PC-9 (cell line): Measurements from ENCODE around the gene SYT1. TPM values are rescaled to one million over a fixed set of nuclear protein-coding genes. Genes with fewer than 3 reads are reported as not detected.

Experiments used
- BruUV-seq: library from RNA; stranded (reverse); fragments of 400-500 nt; replicated peaks from 2 replicates; lab custom pipeline; 2021; lab: Mats Ljungman, UMichigan
- CTCF ChIA-PET: fragments of 300-600 bp; sonication (Branson Sonifier 250); formaldehyde crosslinking; loops from one replicate; lab custom pipeline; 2022; ENCODE audit warnings: antibody characterized with exemption; lab: Charles Lee
- POLR2A ChIA-PET: fragments of 300-600 bp; sonication (Branson Sonifier 250); formaldehyde crosslinking; loops from one replicate; lab custom pipeline; 2022; ENCODE audit warnings: antibody characterized with exemption; ENCODE audit not compliant: unreplicated experiment; lab: Charles Lee
- DNase-seq, 2 experiments: peaks; one replicate each; pipeline versions ENCODE4 v3.0.0 to v3.0.0-alpha.2; 2015 to 2022; ENCODE audit warnings: mixed read lengths in 1 of 2
- H2AFZ ChIP-seq: fragments of 200-600 bp; sonication (generic); 2 replicates; pipeline ENCODE4 v1.8.1; 2017; ENCODE audit warnings: antibody characterized with exemption
- H3F3A ChIP-seq: fragments of 200-600 bp; sonication (generic); 2 replicates; pipeline ENCODE4 v1.8.1; 2017; ENCODE audit warnings: antibody characterized with exemption, mild to moderate bottlenecking, low read depth; ENCODE audit not compliant: insufficient read depth
- H3K27ac ChIP-seq: fragments of 200-600 bp; sonication (generic); 2 replicates; pipeline ENCODE4 v1.6.1; 2016; ENCODE audit warnings: mixed run types
- H3K27me3 ChIP-seq: fragments of 200-600 bp; sonication (generic); 2 replicates; pipeline ENCODE4 v1.6.1; 2016; ENCODE audit warnings: low read depth, mixed run types; ENCODE audit not compliant: insufficient read depth
- H3K36me3 ChIP-seq: fragments of 200-600 bp; sonication (generic); 2 replicates; pipeline ENCODE4 v1.6.1; 2016; ENCODE audit warnings: low read depth, mixed run types
- H3K4me1 ChIP-seq: fragments of 200-600 bp; sonication (generic); replicated peaks from 2 replicates; pipeline ENCODE4 v1.6.1; 2016; ENCODE audit warnings: mixed run types; ENCODE audit not compliant: insufficient read depth
- H3K4me2 ChIP-seq: fragments of 200-600 bp; sonication (generic); 2 replicates; pipeline ENCODE4 v1.6.1; 2017; ENCODE audit warnings: mixed run types
- H3K4me3 ChIP-seq: fragments of 200-600 bp; sonication (generic); 2 replicates; pipeline ENCODE4 v1.6.1; 2016; ENCODE audit warnings: mixed run types
- H3K79me2 ChIP-seq: fragments of 200-600 bp; sonication (generic); 2 replicates; pipeline ENCODE4 v1.6.1; 2017; ENCODE audit warnings: low read depth, mixed run types
- H3K9me2 ChIP-seq: fragments of 200-600 bp; sonication (generic); 2 replicates; pipeline ENCODE4 v1.8.1; 2017; ENCODE audit warnings: mild to moderate bottlenecking; ENCODE audit not compliant: insufficient read depth
- H3K9me3 ChIP-seq: fragments of 200-600 bp; sonication (generic); 2 replicates; pipeline ENCODE4 v1.8.1; 2016; ENCODE audit warnings: low read depth; ENCODE audit not compliant: insufficient read depth
- H4K20me1 ChIP-seq: fragments of 200-600 bp; sonication (generic); 2 replicates; pipeline ENCODE4 v1.8.1; 2017; ENCODE audit not compliant: insufficient read depth
- EZH2 ChIP-seq: fragments of 200-600 bp; sonication (generic); IDR thresholded peaks from 2 replicates; pipeline ENCODE4 v1.8.0; 2017; ENCODE audit warnings: antibody characterized with exemption, low read depth
- intact Hi-C: fragments of 100-400 bp; cut with micrococcal nuclease; formaldehyde crosslinking; loops from one replicate; pipeline ENCODE4 v1.10.0; 2022; ENCODE audit not compliant: unreplicated experiment
- total RNA-seq: library from RNA; stranded (reverse); gene quantifications from 2 replicates; pipeline ENCODE4 v1.2.3, GENCODE V29; 2021
- TF ChIP-seq, protein P1 (sequence below): fragments of 200-600 bp; sonication (generic); conservative IDR thresholded peaks from 2 replicates; pipeline ENCODE4 v1.6.1; 2017; ENCODE audit warnings: mixed run types, antibody characterized with exemption, mild to moderate bottlenecking, moderate library complexity

The SYT1 gene
- total RNA-seq, 1 experiment from 2014 or later: 1.2 TPM

DNA sequence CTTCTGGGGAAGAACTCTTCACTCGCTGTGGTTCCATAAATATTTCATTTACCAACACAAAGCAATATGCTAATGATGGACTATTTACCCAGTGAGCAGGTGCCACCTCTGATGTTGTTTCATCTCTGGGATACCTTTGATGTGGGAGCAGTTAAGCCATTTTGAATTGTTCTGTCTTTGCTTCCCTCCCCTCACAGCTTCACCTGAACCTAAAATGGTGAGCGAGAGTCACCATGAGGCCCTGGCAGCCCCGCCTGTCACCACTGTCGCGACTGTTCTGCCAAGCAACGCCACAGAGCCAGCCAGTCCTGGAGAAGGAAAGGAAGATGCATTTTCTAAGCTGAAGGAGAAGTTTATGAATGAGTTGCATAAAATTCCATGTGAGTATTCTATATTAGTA lies 352.7 kb downstream of the SYT1 start:
- DNase-seq: no peak
- Histone ChIP-seq H3K9me3 (no peaks in the 10 kb centered on the region; the same call in 1 of the 2 replicates), H3K4me1 (no peaks in the 10 kb centered on the region), H2AFZ (no peak overlapping the region), H3K27me3 (no peaks in the 10 kb centered on the region), H3K9me2 (no peaks in the 10 kb centered on the region), H3K36me3 (no peaks in the 10 kb centered on the region), H3K4me2 (no peak overlapping the region), H3K27ac (no peak overlapping the region), H3K79me2 (no peaks in the 10 kb centered on the region), H4K20me1 (no peaks in the 10 kb centered on the region), H3K4me3 (no peak overlapping the region), H3F3A (no peaks in the 10 kb centered on the region)
- no TSS peak for BruUV-seq
- ChIA-PET CTCF (no interaction called here), POLR2A (no interaction called here)
- intact Hi-C loops: no loop called here
- no peak for TF ChIP-seq EZH2
- TF ChIP-seq, protein P1, sequence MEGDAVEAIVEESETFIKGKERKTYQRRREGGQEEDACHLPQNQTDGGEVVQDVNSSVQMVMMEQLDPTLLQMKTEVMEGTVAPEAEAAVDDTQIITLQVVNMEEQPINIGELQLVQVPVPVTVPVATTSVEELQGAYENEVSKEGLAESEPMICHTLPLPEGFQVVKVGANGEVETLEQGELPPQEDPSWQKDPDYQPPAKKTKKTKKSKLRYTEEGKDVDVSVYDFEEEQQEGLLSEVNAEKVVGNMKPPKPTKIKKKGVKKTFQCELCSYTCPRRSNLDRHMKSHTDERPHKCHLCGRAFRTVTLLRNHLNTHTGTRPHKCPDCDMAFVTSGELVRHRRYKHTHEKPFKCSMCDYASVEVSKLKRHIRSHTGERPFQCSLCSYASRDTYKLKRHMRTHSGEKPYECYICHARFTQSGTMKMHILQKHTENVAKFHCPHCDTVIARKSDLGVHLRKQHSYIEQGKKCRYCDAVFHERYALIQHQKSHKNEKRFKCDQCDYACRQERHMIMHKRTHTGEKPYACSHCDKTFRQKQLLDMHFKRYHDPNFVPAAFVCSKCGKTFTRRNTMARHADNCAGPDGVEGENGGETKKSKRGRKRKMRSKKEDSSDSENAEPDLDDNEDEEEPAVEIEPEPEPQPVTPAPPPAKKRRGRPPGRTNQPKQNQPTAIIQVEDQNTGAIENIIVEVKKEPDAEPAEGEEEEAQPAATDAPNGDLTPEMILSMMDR: no peak

DNA sequence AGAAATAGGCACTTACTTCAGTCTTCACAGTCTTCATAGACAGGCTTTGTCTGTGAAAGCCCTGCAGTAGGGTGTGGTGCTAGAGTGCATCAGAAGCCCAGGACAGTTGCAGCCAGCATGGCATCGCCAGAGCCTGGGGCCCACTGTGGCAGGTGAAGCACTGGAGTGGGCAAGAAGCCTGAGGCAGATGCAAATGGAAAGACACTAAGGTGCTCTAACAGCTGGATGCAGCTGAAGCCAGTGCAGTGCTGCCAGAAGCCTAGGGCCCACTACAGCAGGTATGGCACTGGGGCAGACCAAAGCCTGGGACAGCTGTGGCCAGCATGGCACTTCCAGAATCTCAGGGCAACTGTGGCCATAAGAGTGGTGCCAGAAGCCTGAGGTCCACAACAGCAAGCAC lies 358.6 kb downstream of the SYT1 start:
- no peak for DNase-seq
- Histone ChIP-seq H3K27me3 (no peaks in the 10 kb centered on the region), H4K20me1 (no peaks in the 10 kb centered on the region), H3K79me2 (no peaks in the 10 kb centered on the region), H2AFZ (no peak overlapping the region), H3K4me1 (no peaks in the 10 kb centered on the region), H3K4me3 (no peak overlapping the region), H3K27ac (no peak overlapping the region), H3K9me2 (no peaks in the 10 kb centered on the region), H3K36me3 (no peaks in the 10 kb centered on the region), H3K4me2 (no peak overlapping the region), H3K9me3 (no peaks in the 10 kb centered on the region; the same call in 1 of the 2 replicates), H3F3A (no peaks in the 10 kb centered on the region)
- no TSS peak for BruUV-seq
- intact Hi-C loops: no loop called here
- POLR2A ChIA-PET: no interaction called here
- no peak for TF ChIP-seq EZH2
- TF ChIP-seq, protein P1: no peak
- CTCF ChIA-PET: no interaction called here

DNA sequence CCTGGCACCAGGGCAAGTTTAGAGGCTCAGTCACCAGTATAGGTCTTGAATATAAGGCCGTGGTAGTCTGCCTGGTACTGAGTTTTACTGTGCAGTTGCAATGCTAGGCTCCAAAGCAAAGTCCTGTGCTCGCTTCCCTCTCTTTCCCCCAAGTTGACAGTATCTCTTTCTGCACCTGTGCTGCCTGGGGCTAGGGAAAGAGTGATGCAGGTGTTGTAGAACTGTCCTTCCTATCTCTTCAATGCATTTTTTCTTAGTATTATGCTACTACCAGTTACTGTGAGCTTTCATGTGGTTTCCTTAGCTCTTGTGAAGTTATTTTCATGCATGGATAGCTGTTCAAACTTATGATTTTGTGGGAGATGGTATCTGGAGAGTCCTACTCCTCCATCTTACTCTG lies 359.2 kb downstream of the SYT1 start:
- ChIA-PET POLR2A (no interaction called here), CTCF (no interaction called here)
- no peak overlapping the region for H3K27ac ChIP-seq
- no peak overlapping the region for H3K4me2 ChIP-seq
- BruUV-seq: no TSS peak
- TF ChIP-seq EZH2: no peak
- TF ChIP-seq, protein P1: no peak
- H3K27me3 ChIP-seq: no peaks in the 10 kb centered on the region
- DNase-seq: no peak
- H3K9me2 ChIP-seq: no peaks in the 10 kb centered on the region
- no peak overlapping the region for H2AFZ ChIP-seq
- intact Hi-C loops: no loop called here
- no peaks in the 10 kb centered on the region for H3F3A ChIP-seq
- no peaks in the 10 kb centered on the region; the same call in 1 of the 2 replicates for H3K9me3 ChIP-seq
- H3K79me2 ChIP-seq: no peaks in the 10 kb centered on the region
- no peaks in the 10 kb centered on the region for H3K4me1 ChIP-seq
- no peak overlapping the region for H3K4me3 ChIP-seq
- H4K20me1 ChIP-seq: no peaks in the 10 kb centered on the region
- no peaks in the 10 kb centered on the region for H3K36me3 ChIP-seq
